ENCODE measurements around the gene E2F7.

Gene E2F7

DNA sequence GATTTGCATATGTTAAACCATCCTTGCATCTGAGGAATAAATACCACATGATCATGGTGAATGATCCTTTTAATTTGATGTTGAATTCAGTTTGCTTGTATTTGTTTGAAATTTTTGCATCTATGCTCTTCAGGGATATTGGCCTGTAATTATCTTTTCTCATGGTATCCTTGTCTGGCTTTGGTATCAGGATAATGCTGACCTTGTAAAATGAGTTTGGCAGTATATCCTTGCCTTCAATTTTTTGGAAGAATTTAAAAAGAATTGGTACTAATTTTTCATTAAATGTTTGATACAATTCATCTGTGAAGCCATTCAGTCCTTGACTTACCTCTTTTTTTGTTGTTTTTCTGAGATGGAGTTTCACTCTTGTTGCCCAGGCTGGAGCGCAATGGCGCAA, 85.2 kb downstream of the E2F7 start:
- Histone ChIP-seq H3K9me3 (ENCODE audit: control insufficient read depth, insufficient read depth, low read depth, low read length) (no peaks in the 10 kb centered on the region; the same call in 1 of the 2 replicates), H3K36me3 (ENCODE audit: control insufficient read depth in 2 of 2, insufficient read depth in 1 of 2, low read length in 2 of 2) (no peaks in the 10 kb centered on the region), H3K27ac (ENCODE audit: extremely low read depth, low read depth, low read length) (no peak overlapping the region), H3K4me3 (ENCODE audit: low read depth, low read length) (no peak overlapping the region), H3K4me1 (ENCODE audit: control insufficient read depth, insufficient read depth, low read length) (no peaks in the 10 kb centered on the region)
- no peak for TF ChIP-seq PATZ1 (tag by site-specific recombination; IDR thresholded peaks at IDR 0.05)
- TF ChIP-seq ZNF274 (IDR thresholded peaks at IDR 0.05; ENCODE audit: low read length): no peak
- TF ChIP-seq ZNF274 (tag by site-specific recombination; IDR thresholded peaks at IDR 0.05; ENCODE audit: borderline replicate concordance): no peak
- no peak for TF ChIP-seq ZNF354C (tag by site-specific recombination; IDR thresholded peaks at IDR 0.05; ENCODE audit: borderline replicate concordance, low read depth)
- no peak for TF ChIP-seq GFI1B (tag by site-specific recombination; IDR thresholded peaks at IDR 0.05)
- TF ChIP-seq, protein P1, sequence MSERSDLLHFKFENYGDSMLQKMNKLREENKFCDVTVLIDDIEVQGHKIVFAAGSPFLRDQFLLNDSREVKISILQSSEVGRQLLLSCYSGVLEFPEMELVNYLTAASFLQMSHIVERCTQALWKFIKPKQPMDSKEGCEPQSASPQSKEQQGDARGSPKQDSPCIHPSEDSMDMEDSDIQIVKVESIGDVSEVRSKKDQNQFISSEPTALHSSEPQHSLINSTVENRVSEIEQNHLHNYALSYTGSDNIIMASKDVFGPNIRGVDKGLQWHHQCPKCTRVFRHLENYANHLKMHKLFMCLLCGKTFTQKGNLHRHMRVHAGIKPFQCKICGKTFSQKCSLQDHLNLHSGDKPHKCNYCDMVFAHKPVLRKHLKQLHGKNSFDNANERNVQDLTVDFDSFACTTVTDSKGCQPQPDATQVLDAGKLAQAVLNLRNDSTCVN (tag by site-specific recombination; optimal IDR thresholded peaks at IDR 0.05): no peak
- TF ChIP-seq ZNF692 (tag by site-specific recombination; IDR thresholded peaks at IDR 0.05): no peak
- TF ChIP-seq ZNF37A (tag by site-specific recombination; IDR thresholded peaks at IDR 0.05): no peak
- TF ChIP-seq ZNF621 (tag by site-specific recombination; IDR thresholded peaks at IDR 0.05): no peak
- no peak for TF ChIP-seq HOXD13 (CRISPR knock-in tag; IDR thresholded peaks at IDR 0.05; ENCODE audit: borderline replicate concordance)
- no peak for TF ChIP-seq GLI4 (tag by site-specific recombination; IDR thresholded peaks at IDR 0.05)
- TF ChIP-seq, protein P2, sequence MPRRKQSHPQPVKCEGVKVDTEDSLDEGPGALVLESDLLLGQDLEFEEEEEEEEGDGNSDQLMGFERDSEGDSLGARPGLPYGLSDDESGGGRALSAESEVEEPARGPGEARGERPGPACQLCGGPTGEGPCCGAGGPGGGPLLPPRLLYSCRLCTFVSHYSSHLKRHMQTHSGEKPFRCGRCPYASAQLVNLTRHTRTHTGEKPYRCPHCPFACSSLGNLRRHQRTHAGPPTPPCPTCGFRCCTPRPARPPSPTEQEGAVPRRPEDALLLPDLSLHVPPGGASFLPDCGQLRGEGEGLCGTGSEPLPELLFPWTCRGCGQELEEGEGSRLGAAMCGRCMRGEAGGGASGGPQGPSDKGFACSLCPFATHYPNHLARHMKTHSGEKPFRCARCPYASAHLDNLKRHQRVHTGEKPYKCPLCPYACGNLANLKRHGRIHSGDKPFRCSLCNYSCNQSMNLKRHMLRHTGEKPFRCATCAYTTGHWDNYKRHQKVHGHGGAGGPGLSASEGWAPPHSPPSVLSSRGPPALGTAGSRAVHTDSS (tag by site-specific recombination; IDR thresholded peaks at IDR 0.05): no peak
- TF ChIP-seq ZFP41 (tag by site-specific recombination; IDR thresholded peaks at IDR 0.05; ENCODE audit: borderline replicate concordance): no peak
- TF ChIP-seq ZNF211 (tag by site-specific recombination; IDR thresholded peaks at IDR 0.05; ENCODE audit: low read depth): no peak
- TF ChIP-seq, protein P3, sequence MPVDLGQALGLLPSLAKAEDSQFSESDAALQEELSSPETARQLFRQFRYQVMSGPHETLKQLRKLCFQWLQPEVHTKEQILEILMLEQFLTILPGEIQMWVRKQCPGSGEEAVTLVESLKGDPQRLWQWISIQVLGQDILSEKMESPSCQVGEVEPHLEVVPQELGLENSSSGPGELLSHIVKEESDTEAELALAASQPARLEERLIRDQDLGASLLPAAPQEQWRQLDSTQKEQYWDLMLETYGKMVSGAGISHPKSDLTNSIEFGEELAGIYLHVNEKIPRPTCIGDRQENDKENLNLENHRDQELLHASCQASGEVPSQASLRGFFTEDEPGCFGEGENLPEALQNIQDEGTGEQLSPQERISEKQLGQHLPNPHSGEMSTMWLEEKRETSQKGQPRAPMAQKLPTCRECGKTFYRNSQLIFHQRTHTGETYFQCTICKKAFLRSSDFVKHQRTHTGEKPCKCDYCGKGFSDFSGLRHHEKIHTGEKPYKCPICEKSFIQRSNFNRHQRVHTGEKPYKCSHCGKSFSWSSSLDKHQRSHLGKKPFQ (tag by site-specific recombination; IDR thresholded peaks at IDR 0.05): no peak
- no peak for TF ChIP-seq PRDM1 (tag by site-specific recombination; IDR thresholded peaks at IDR 0.05)
- TF ChIP-seq, protein P4, sequence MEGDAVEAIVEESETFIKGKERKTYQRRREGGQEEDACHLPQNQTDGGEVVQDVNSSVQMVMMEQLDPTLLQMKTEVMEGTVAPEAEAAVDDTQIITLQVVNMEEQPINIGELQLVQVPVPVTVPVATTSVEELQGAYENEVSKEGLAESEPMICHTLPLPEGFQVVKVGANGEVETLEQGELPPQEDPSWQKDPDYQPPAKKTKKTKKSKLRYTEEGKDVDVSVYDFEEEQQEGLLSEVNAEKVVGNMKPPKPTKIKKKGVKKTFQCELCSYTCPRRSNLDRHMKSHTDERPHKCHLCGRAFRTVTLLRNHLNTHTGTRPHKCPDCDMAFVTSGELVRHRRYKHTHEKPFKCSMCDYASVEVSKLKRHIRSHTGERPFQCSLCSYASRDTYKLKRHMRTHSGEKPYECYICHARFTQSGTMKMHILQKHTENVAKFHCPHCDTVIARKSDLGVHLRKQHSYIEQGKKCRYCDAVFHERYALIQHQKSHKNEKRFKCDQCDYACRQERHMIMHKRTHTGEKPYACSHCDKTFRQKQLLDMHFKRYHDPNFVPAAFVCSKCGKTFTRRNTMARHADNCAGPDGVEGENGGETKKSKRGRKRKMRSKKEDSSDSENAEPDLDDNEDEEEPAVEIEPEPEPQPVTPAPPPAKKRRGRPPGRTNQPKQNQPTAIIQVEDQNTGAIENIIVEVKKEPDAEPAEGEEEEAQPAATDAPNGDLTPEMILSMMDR (tag by site-specific recombination; IDR thresholded peaks at IDR 0.05): no peak
- TF ChIP-seq ZSCAN4 (tag by site-specific recombination; IDR thresholded peaks at IDR 0.05): no peak
- ChIA-PET CTCF (no interaction called here), POLR2A (no interaction called here)
